Endodermal cell (in vitro differentiated cells): ENCODE results near the gene ZNF672. TPM values are rescaled to one million over a fixed set of nuclear protein-coding genes. Genes with fewer than 3 reads are reported as not detected.
"Not testable (repeated sequence)": the region's sequence is repeated elsewhere in the genome, so short reads cannot be mapped to it uniquely, and the experiment has no call there.

Experiments
- DNase-seq: peaks from one replicate; pipeline ENCODE4 v3.0.0-alpha.2; 2017
- H3K27ac ChIP-seq: 2 replicates; pipeline ENCODE4 v1.5.1; 2013; ENCODE audit warnings: mild to moderate bottlenecking, low read depth, low read length, moderate library complexity
- H3K27me3 ChIP-seq: 2 replicates; pipeline ENCODE4 v1.6.1; 2013; ENCODE audit warnings: mild to moderate bottlenecking, low read length, moderate library complexity; ENCODE audit not compliant: insufficient read depth, control insufficient read depth, poor library complexity, severe bottlenecking
- H3K36me3 ChIP-seq: 2 replicates; pipeline ENCODE4 v1.7.0; 2013; ENCODE audit warnings: mild to moderate bottlenecking, low read length, moderate library complexity; ENCODE audit not compliant: control insufficient read depth, insufficient read depth
- H3K4me1 ChIP-seq: one replicate; pipeline ENCODE4 v1.7.0; 2013; ENCODE audit warnings: low read length; ENCODE audit not compliant: control insufficient read depth, insufficient read depth
- H3K4me3 ChIP-seq: 2 replicates; pipeline ENCODE4 v1.5.1; 2013; ENCODE audit warnings: mild to moderate bottlenecking, low read length, moderate library complexity
- H3K9ac ChIP-seq: 2 replicates; pipeline ENCODE4 v1.6.1; 2013; ENCODE audit warnings: mild to moderate bottlenecking, low read length, moderate library complexity; ENCODE audit not compliant: poor library complexity, severe bottlenecking; ENCODE audit errors: extremely low read depth
- H3K9me3 ChIP-seq: 2 replicates; pipeline ENCODE4 v1.6.1; 2013; ENCODE audit warnings: mild to moderate bottlenecking, low read length, moderate library complexity; ENCODE audit not compliant: control insufficient read depth
- H3K27ac Mint-ChIP-seq: 2 replicates; pipeline ENCODE4 v1.8.0; 2020; ENCODE audit warnings: mixed read lengths
- H3K27me3 Mint-ChIP-seq: 2 replicates; pipeline ENCODE4 v1.8.0; 2021; ENCODE audit warnings: mild to moderate bottlenecking, mixed read lengths; ENCODE audit not compliant: insufficient read depth
- H3K36me3 Mint-ChIP-seq: 2 replicates; pipeline ENCODE4 v1.8.0; 2020; ENCODE audit warnings: low read depth, mixed read lengths
- H3K4me1 Mint-ChIP-seq: 2 replicates; pipeline ENCODE4 v1.8.0; 2020; ENCODE audit warnings: mixed read lengths
- H3K4me3 Mint-ChIP-seq: 2 replicates; pipeline ENCODE4 v1.8.0; 2020; ENCODE audit warnings: mild to moderate bottlenecking, moderate library complexity, mixed read lengths
- H3K9me3 Mint-ChIP-seq: 2 replicates; pipeline ENCODE4 v1.8.0; 2020; ENCODE audit warnings: mild to moderate bottlenecking, mixed read lengths
- WGBS, 2 experiments: methylation state at CpG; one replicate each; pipeline versions ENCODE4 v1.1.5 to v1.1.7; 2013; ENCODE audit warnings: missing lambda C conversion rate in 2 of 2, mixed read lengths in 1 of 2; ENCODE audit not compliant: insufficient coverage in 1 of 2, insufficient read length in 1 of 2; 5-methylcytosine and 5-hydroxymethylcytosine counted together
- long read RNA-seq, 4 experiments: library from polyadenylated mRNA in 2 of 4; library from RNA in 1 of 4; library from capped mRNA in 1 of 4; stranded (forward) in 3 of 4; unstranded in 1 of 4; transcript quantifications; one replicate each; pipeline ENCODE4 v2.0.0, GENCODE V29; 2020 to 2021; ENCODE audit warnings: inconsistent platforms in 1 of 4
- polyA plus RNA-seq, 2 experiments: library from polyadenylated mRNA; stranded (reverse); fragments of 50-300 nt; gene quantifications; one replicate each; pipeline ENCODE4 v1.2.3, GENCODE V29; 2013
- total RNA-seq, 2 donors: library from RNA; stranded (reverse); fragmentation: NEBNext Ultra II Directional in 1 of 2; extraction: Animal tissue kit (Norgen Biotek cat#: 25700) in 1 of 2; gene quantifications; 2 replicates in 1 of 2; 3 replicates in 1 of 2; pipeline ENCODE4 v1.2.1, GENCODE V29; 2021
- TF ChIP-seq, protein P1 (sequence below): fragments of 200-600 bp; sonication (generic); conservative IDR thresholded peaks from 2 replicates; pipeline ENCODE4 v1.5.0; 2021; ENCODE audit warnings: antibody characterized with exemption, mild to moderate bottlenecking

The ZNF672 gene
- 10 to 100 TPM; 33.6 to 40.5 TPM for total RNA-seq
- polyA plus RNA-seq (2013, experiment 1 of 2) = 26.2 TPM
- 25.0 TPM for polyA plus RNA-seq (2013, experiment 2 of 2)
- long read RNA-seq, experiment 1, partial matches to known transcripts = 16 of 22 reads
- long read RNA-seq, experiment 1, other reads (novel, unspliced or antisense) = 1 of 22 reads
- long read RNA-seq, experiment 2, transcript ZNF672-201 (4 exons, 2,989 nt) = major isoform, 55 of 68 reads
- long read RNA-seq, experiment 2, partial matches to known transcripts = 12 of 68 reads
- long read RNA-seq, experiment 2, other reads (novel, unspliced or antisense) = 1 of 68 reads
- long read RNA-seq, experiment 3, transcript ZNF672-201 (4 exons, 2,989 nt) = major isoform, 175 of 186 reads
- long read RNA-seq, experiment 3, partial matches to known transcripts = 8 of 186 reads
- long read RNA-seq, experiment 3, other reads (novel, unspliced or antisense) = 1 of 186 reads
- long read RNA-seq, experiment 4, partial matches to known transcripts = 0 of 3 reads
- long read RNA-seq, experiment 4, other reads (novel, unspliced or antisense) = 3 of 3 reads

DNA sequence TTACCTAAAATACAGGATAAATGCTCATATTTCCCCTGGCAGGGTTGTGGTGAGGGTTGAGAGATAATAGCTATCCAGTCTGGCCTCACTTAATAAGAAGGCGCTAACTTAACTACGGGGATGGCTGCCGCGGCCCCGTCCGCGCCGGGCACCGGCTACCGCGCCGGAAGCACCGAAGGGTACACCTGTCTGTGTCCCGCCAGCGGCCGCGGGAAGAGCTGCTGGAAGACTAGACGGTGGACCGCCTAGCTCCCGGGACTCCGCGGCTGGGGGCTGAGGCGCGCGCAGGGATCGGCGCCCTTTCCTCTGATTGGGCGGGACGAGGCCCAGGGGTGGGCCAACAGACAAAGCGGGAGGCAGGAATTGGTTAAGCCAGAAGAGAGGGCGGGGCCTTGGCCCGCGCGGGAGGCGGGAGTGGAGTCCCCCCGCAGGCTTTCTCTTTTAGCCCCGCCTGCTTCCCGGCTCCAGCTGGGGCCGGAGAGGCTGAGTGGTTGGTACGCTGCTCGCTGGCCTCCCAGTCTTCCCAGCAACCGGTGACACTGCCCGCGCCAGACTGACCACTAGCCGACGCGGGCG, at the start of gene ZNF672:
TSS of gene ZNF672 (plus strand) at position 444 of the 576 bp plus-strand sequence. CDS start 9,051 bp downstream, outside the sequence.
- Histone ChIP-seq H3K4me3 (peak within 1 kb of the TSS; percentile 87), H3K27ac (peak within 1 kb of the TSS; percentile 97), H3K4me1 (no peaks in the 10 kb centered on the region), H3K27me3 (peaks cover 16% of the 10 kb centered on the region), H3K9me3 (no peaks in the 10 kb centered on the region), H3K9ac (peak within 1 kb of the TSS; percentile 91), H3K36me3 (no peaks in the 10 kb centered on the region)
- no peaks in the 10 kb centered on the region for H3K36me3 Mint-ChIP-seq
- peak; percentile 99 for DNase-seq
- H3K9me3 Mint-ChIP-seq = no peaks in the 10 kb centered on the region
- H3K4me1 Mint-ChIP-seq = peaks cover 5% of the 10 kb centered on the region
- TF ChIP-seq, protein P1, sequence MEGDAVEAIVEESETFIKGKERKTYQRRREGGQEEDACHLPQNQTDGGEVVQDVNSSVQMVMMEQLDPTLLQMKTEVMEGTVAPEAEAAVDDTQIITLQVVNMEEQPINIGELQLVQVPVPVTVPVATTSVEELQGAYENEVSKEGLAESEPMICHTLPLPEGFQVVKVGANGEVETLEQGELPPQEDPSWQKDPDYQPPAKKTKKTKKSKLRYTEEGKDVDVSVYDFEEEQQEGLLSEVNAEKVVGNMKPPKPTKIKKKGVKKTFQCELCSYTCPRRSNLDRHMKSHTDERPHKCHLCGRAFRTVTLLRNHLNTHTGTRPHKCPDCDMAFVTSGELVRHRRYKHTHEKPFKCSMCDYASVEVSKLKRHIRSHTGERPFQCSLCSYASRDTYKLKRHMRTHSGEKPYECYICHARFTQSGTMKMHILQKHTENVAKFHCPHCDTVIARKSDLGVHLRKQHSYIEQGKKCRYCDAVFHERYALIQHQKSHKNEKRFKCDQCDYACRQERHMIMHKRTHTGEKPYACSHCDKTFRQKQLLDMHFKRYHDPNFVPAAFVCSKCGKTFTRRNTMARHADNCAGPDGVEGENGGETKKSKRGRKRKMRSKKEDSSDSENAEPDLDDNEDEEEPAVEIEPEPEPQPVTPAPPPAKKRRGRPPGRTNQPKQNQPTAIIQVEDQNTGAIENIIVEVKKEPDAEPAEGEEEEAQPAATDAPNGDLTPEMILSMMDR = no peak
- H3K4me3 Mint-ChIP-seq = no peak within 1 kb of the TSS
- 0% methylated on average over 7 to 48 of the region's 48 CpGs for WGBS, 2 experiments
- H3K27me3 Mint-ChIP-seq = peaks cover 2% of the 10 kb centered on the region
- H3K27ac Mint-ChIP-seq = peak within 1 kb of the TSS; percentile 97

DNA sequence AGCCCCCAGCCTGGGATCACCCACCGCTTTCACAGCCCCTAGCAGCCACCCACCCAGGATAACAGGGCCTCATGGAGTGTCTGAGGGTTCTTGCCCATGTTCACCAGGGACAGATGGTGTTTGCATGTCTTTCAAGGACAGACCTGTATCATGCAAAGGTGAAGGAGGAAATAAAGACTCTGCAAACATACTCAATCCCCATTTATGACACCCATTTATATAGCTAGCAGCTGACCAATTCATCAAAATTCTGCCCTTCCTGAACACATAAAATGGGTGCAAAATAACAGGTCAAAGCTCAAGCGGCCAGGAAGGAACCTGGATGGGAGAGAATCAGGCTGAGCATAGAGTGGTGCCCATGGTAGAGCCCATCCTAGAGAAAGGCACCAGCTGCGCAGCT, 49.7 kb upstream of the ZNF672 start:
- TF ChIP-seq, protein P1 = no peak
- no peaks in the 10 kb centered on the region for H3K27me3 Mint-ChIP-seq
- H3K27ac Mint-ChIP-seq = no peak overlapping the region
- no peak for DNase-seq
- H3K4me1 ChIP-seq = no peaks in the 10 kb centered on the region
- H3K9me3 ChIP-seq = peaks cover 49% of the 10 kb centered on the region
- no peaks in the 10 kb centered on the region for H3K4me1 Mint-ChIP-seq
- H3K27ac ChIP-seq = no peak overlapping the region
- H3K9ac ChIP-seq = no peak overlapping the region
- no peak overlapping the region for H3K4me3 Mint-ChIP-seq
- H3K36me3 Mint-ChIP-seq = peaks cover 1% of the 10 kb centered on the region
- H3K27me3 ChIP-seq = no peaks in the 10 kb centered on the region
- peaks cover 90% of the 10 kb centered on the region for H3K9me3 Mint-ChIP-seq
- H3K4me3 ChIP-seq = no peak overlapping the region
- WGBS, 2 experiments = 63 to 90% methylated on average over 2 to 3 of the region's 3 CpGs
- no peaks in the 10 kb centered on the region for H3K36me3 ChIP-seq

DNA sequence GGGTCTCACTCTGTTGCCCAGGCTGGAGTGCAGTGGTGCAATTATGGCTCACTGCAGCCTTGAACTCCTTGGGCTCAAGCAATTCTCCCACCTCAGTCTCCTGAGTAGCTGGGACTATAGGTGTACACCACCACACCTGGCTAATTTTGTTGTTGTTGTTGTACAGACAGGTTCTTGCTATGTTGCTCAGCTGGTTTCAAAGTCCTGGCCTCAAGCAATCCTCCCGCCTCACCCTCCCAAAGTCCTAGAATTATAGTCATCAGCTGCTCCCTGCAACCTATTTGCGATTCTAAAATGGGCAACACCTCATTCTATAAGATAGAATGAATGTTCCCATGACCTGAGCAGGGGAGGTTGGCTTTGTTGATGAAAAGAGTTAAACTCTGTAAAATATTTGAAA, 48.7 kb upstream of the ZNF672 start:
- 62% methylated on average over 2 of the region's 2 CpGs; no CpG with 5 or more reads in 1 of the 2 experiments for WGBS, 2 experiments
- H3K27ac Mint-ChIP-seq, H3K4me1 Mint-ChIP-seq, H3K36me3 Mint-ChIP-seq, H3K27me3 Mint-ChIP-seq, H3K27me3 ChIP-seq, H3K36me3 ChIP-seq, H3K4me3 ChIP-seq, H3K4me3 Mint-ChIP-seq, DNase-seq, H3K4me1 ChIP-seq, H3K9ac ChIP-seq, H3K27ac ChIP-seq: not testable (repeated sequence)
- H3K9me3 Mint-ChIP-seq = peaks cover 92% of the 10 kb centered on the region
- peaks cover 49% of the 10 kb centered on the region for H3K9me3 ChIP-seq
